GM23338 (cell line): ENCODE results near the gene PDE4D. TPM values are rescaled to one million over a fixed set of nuclear protein-coding genes. Genes with fewer than 3 reads are reported as not detected.

Source experiments
- ATAC-seq: fragments of 200-7000 bp; cut with Tn5 transposase; 3 replicates; pipeline ENCODE4 v1.9.1; 2020
- DNase-seq: peaks from one replicate; pipeline ENCODE4 v3.0.0-alpha.2; 2015; ENCODE audit warnings: low spot score
- H2AFZ ChIP-seq: fragments of 200-600 bp; sonication (generic); 2 replicates; pipeline ENCODE4 v1.8.0; 2016; ENCODE audit warnings: antibody characterized with exemption, mild to moderate bottlenecking, moderate library complexity
- H3F3A ChIP-seq: fragments of 200-600 bp; sonication (generic); replicated peaks from 2 replicates; pipeline ENCODE4 v1.8.0; 2017; ENCODE audit warnings: antibody characterized with exemption, mixed run types, low read depth
- H3K27ac ChIP-seq: fragments of 200-600 bp; sonication (generic); 2 replicates; pipeline ENCODE4 v1.6.1; 2016; ENCODE audit warnings: low read depth
- H3K27me3 ChIP-seq: fragments of 200-600 bp; sonication (generic); 2 replicates; pipeline ENCODE4 v1.8.0; 2016; ENCODE audit warnings: mild to moderate bottlenecking, mixed run types, moderate library complexity; ENCODE audit not compliant: insufficient read depth
- H3K36me3 ChIP-seq: fragments of 200-600 bp; sonication (generic); 2 replicates; pipeline ENCODE4 v1.8.0; 2016; ENCODE audit warnings: mild to moderate bottlenecking; ENCODE audit not compliant: insufficient read depth
- H3K4me1 ChIP-seq: fragments of 200-600 bp; sonication (generic); 2 replicates; pipeline ENCODE4 v1.8.0; 2016; ENCODE audit warnings: mild to moderate bottlenecking, moderate library complexity; ENCODE audit not compliant: insufficient read depth
- H3K4me2 ChIP-seq: fragments of 200-600 bp; sonication (generic); 2 replicates; pipeline ENCODE4 v1.7.1; 2017; ENCODE audit warnings: mixed run types
- H3K4me3 ChIP-seq: fragments of 200-600 bp; sonication (generic); 2 replicates; pipeline ENCODE4 v1.6.1; 2016; ENCODE audit warnings: mixed run types
- H3K79me2 ChIP-seq: fragments of 200-600 bp; sonication (generic); replicated peaks from 2 replicates; pipeline ENCODE4 v1.8.0; 2017; ENCODE audit warnings: mild to moderate bottlenecking; ENCODE audit not compliant: insufficient read depth
- H3K9me2 ChIP-seq: fragments of 200-600 bp; sonication (generic); 2 replicates; pipeline ENCODE4 v1.8.0; 2017; ENCODE audit not compliant: insufficient read depth
- H4K20me1 ChIP-seq: fragments of 200-600 bp; sonication (generic); replicated peaks from 2 replicates; pipeline ENCODE4 v1.8.0; 2017; ENCODE audit warnings: mild to moderate bottlenecking; ENCODE audit not compliant: insufficient read depth
- H3K27ac Mint-ChIP-seq: 2 replicates; pipeline ENCODE4 v1.8.0; 2020; ENCODE audit warnings: inconsistent platforms, mild to moderate bottlenecking, moderate library complexity, mixed read lengths
- H3K27me3 Mint-ChIP-seq: 3 replicates; pipeline ENCODE4 v1.8.0; 2022; ENCODE audit warnings: low read depth, mild to moderate bottlenecking, moderate library complexity, mixed read lengths, inconsistent platforms; ENCODE audit not compliant: insufficient read depth, poor library complexity
- H3K36me3 Mint-ChIP-seq: 3 replicates; pipeline ENCODE4 v1.8.0; 2021; ENCODE audit warnings: low read depth, mild to moderate bottlenecking, inconsistent platforms, moderate library complexity, mixed read lengths
- H3K4me1 Mint-ChIP-seq: 3 replicates; pipeline ENCODE4 v1.8.0; 2020; ENCODE audit warnings: mild to moderate bottlenecking, inconsistent platforms, mixed read lengths
- H3K4me3 Mint-ChIP-seq: 3 replicates; pipeline ENCODE4 v1.8.0; 2021; ENCODE audit warnings: moderate library complexity, mild to moderate bottlenecking, inconsistent platforms, mixed read lengths
- H3K9me3 Mint-ChIP-seq: 3 replicates; pipeline ENCODE4 v1.8.0; 2020; ENCODE audit warnings: moderate library complexity, mild to moderate bottlenecking, inconsistent platforms, mixed read lengths
- CREB1 ChIP-seq: fragments of 250-450 bp; sonication (Bioruptor Pico); IDR thresholded peaks from 2 replicates; pipeline ENCODE4 v1.5.0; 2020; ENCODE audit warnings: low read depth, mild to moderate bottlenecking, moderate library complexity
- CTCF ChIP-seq, 2 experiments: fragments of 200-600 bp in 1 of 2; sonication (generic) in 1 of 2; conservative IDR thresholded peaks; 2 replicates each; pipeline versions ENCODE4 v1.5.1 to v1.6.1; 2016 to 2017; ENCODE audit warnings: antibody characterized with exemption in 2 of 2, low read depth in 2 of 2, mild to moderate bottlenecking in 2 of 2, moderate library complexity in 1 of 2
- ETS1 ChIP-seq: IDR thresholded peaks from 2 replicates; pipeline ENCODE4 v1.6.1; 2016; ENCODE audit warnings: antibody characterized with exemption
- EZH2phosphoT487 ChIP-seq: fragments of 200-600 bp; sonication (generic); IDR thresholded peaks from one replicate; pipeline ENCODE4 v1.8.1; 2018; ENCODE audit warnings: antibody characterized with exemption; ENCODE audit not compliant: unreplicated experiment
- JUNB ChIP-seq: IDR thresholded peaks from one replicate; pipeline ENCODE4 v1.6.1; 2016; ENCODE audit warnings: antibody characterized with exemption; ENCODE audit not compliant: unreplicated experiment
- REST ChIP-seq: IDR thresholded peaks from one replicate; pipeline ENCODE4 v1.6.1; 2018; ENCODE audit warnings: antibody characterized with exemption; ENCODE audit not compliant: unreplicated experiment
- STAT1 ChIP-seq: IDR thresholded peaks from one replicate; pipeline ENCODE4 v1.6.1; 2016; ENCODE audit warnings: antibody characterized with exemption; ENCODE audit not compliant: unreplicated experiment
- ZNF462 ChIP-seq: fragments of 250-450 bp; sonication (Bioruptor Pico); IDR thresholded peaks from 2 replicates; pipeline ENCODE4 v1.5.0; 2020; ENCODE audit warnings: mild to moderate bottlenecking, moderate library complexity
- polyA plus RNA-seq: library from polyadenylated mRNA; unstranded; fragments of >200 nt; fragmentation: Nextera tagmentation; extraction: Ambion mirVana; gene quantifications from 2 replicates; pipeline ENCODE4 v1.2.1, GENCODE V29; 2016
- total RNA-seq: library from RNA; depleted of rRNA; stranded (reverse); fragments of >200 nt; shearing (Covaris generic); gene quantifications from 2 replicates; pipeline ENCODE4 v1.2.3, GENCODE V29; 2014

PDE4D gene
- total and polyA plus RNA-seq, 2 experiments from 2014 or later: 2.1 to 4.7 TPM

GRCh38 chr5:59577485-59577884, 316.0 kb downstream of the PDE4D start:
- Histone ChIP-seq H3K9me2 (0 out of 2 replicates have a peak, but pooled peaks cover 6% of the 10 kb centered on the region), H3K4me3 (no peak overlapping the region), H3K4me2 (no peak overlapping the region), H3F3A (no peaks in the 10 kb centered on the region), H3K27ac (no peak overlapping the region), H3K36me3 (no peaks in the 10 kb centered on the region), H3K4me1 (no peaks in the 10 kb centered on the region), H2AFZ (no peak overlapping the region), H4K20me1 (no peaks in the 10 kb centered on the region), H3K79me2 (no peaks in the 10 kb centered on the region), H3K27me3 (no peaks in the 10 kb centered on the region)
- peaks cover 14% of the 10 kb centered on the region for H3K4me1 Mint-ChIP-seq
- DNase-seq (no peak), ATAC-seq (no peak)
- TF ChIP-seq ZNF462 (CRISPR knock-in tag): no peak
- no peak for TF ChIP-seq REST
- TF ChIP-seq JUNB: no peak
- no peak for TF ChIP-seq EZH2phosphoT487
- no peak for TF ChIP-seq CTCF (conservative IDR thresholded peaks at IDR 0.05; ENCODE audit: low read depth in 2 of 2)
- TF ChIP-seq CREB1 (CRISPR knock-in tag): no peak
- no peak for TF ChIP-seq ETS1
- no peak for TF ChIP-seq STAT1
- H3K27me3 Mint-ChIP-seq: no peaks in the 10 kb centered on the region
- H3K36me3 Mint-ChIP-seq: no peaks in the 10 kb centered on the region
- H3K4me3 Mint-ChIP-seq: no peak overlapping the region
- no peak overlapping the region for H3K27ac Mint-ChIP-seq
- no peaks in the 10 kb centered on the region for H3K9me3 Mint-ChIP-seq
